Amniotic epithelial cell (primary cell): ENCODE measurements around the gene NEU1.
"Not testable (repeated sequence)": the region's sequence is repeated elsewhere in the genome, so short reads cannot be mapped to it uniquely, and the experiment has no call there.

ENCODE experiments used
- DNase-seq: peaks from one replicate; pipeline ENCODE4 v3.0.0-alpha.2; 2010; ENCODE audit warnings: low read depth

NEU1 gene

GRCh38 chr6:31874084-31874670 lies 11.6 kb upstream of the NEU1 start:
- DNase-seq, result no peak

- peak; percentile 26 for DNase-seq
Measured at GRCh38 chr6:31871046-31871659, 8.5 kb upstream of the NEU1 start.

- DNase-seq, result no peak
Measured at GRCh38 chr6:31870385-31870921, 7.8 kb upstream of the NEU1 start.

- DNase-seq, result no peak
Measured at GRCh38 chr6:31869343-31869742, 6.7 kb upstream of the NEU1 start.

- DNase-seq, result not testable (repeated sequence)
Measured at GRCh38 chr6:31868658-31868971, 6.0 kb upstream of the NEU1 start.

GRCh38 chr6:31865205-31866118 lies 2.8 kb upstream of the NEU1 start:
- no peak for DNase-seq

GRCh38 chr6:31864818-31865204 lies 2.2 kb upstream of the NEU1 start:
- DNase-seq, result no peak

GRCh38 chr6:31864123-31864562 lies 1.5 kb upstream of the NEU1 start:
- not testable (repeated sequence) for DNase-seq

GRCh38 chr6:31861919-31862343 lies 690 bp downstream of the NEU1 start:
- DNase-seq, result no peak

- DNase-seq, result no peak
Measured at GRCh38 chr6:31861150-31861549, 1.5 kb downstream of the NEU1 start.

GRCh38 chr6:31860349-31860748 lies 2.3 kb downstream of the NEU1 start:
- no peak for DNase-seq

GRCh38 chr6:31859923-31860322 lies 2.7 kb downstream of the NEU1 start:
- no peak for DNase-seq

GRCh38 chr6:31858707-31859106 lies 3.9 kb downstream of the NEU1 start:
- no peak for DNase-seq

GRCh38 chr6:31857774-31858173 lies 4.8 kb downstream of the NEU1 start:
- DNase-seq, result not testable (repeated sequence)

GRCh38 chr6:31851980-31852718 lies 10.5 kb downstream of the NEU1 start:
- not testable (repeated sequence) for DNase-seq

GRCh38 chr6:31851485-31851832 lies 11.2 kb downstream of the NEU1 start:
- peak; percentile 40 for DNase-seq

GRCh38 chr6:31850765-31851484 lies 11.7 kb downstream of the NEU1 start:
- DNase-seq, result no peak

- DNase-seq, result no peak
Measured at GRCh38 chr6:31847276-31847978, 15.2 kb downstream of the NEU1 start.

GRCh38 chr6:31844507-31844906 lies 18.1 kb downstream of the NEU1 start:
- DNase-seq, result no peak

GRCh38 chr6:31842053-31842452 lies 20.6 kb downstream of the NEU1 start:
- DNase-seq, result no peak

GRCh38 chr6:31839779-31840126 lies 22.9 kb downstream of the NEU1 start:
- DNase-seq, result not testable (repeated sequence)
